Left colon (tissue), 2 donors: Measurements from ENCODE around the gene EPHA10. TPM values are rescaled to one million over a fixed set of nuclear protein-coding genes. Genes with fewer than 3 reads are reported as not detected.
"Not testable (repeated sequence)": the region's sequence is repeated elsewhere in the genome, so short reads cannot be mapped to it uniquely, and the experiment has no call there.

Experiments used
- ATAC-seq: fragments of 200-7000 bp; cut with Tn5 transposase; one replicate; pipeline ENCODE4 v1.9.1; 2020; ENCODE audit warnings: mild to moderate bottlenecking, moderate library complexity
- DNase-seq, 2 donors: peaks; one replicate each; pipeline ENCODE4 v3.0.0-alpha.2; 2020
- intact Hi-C, 2 donors: fragments of 100-400 bp; cut with DNase I in 1 of 2; cut with micrococcal nuclease in 1 of 2; formaldehyde crosslinking; loops; one replicate each; pipeline versions ENCODE4 v1.11.2 to v1.14.0; 2022; cut with DNase I, micrococcal nuclease
- total RNA-seq, 2 donors: library from RNA; stranded (reverse); fragmentation: NEBNext Ultra II Directional; extraction: Animal tissue kit (Norgen Biotek cat#: 25700); gene quantifications; one replicate each; pipeline ENCODE4 v1.2.1, GENCODE V29; 2021
- donor health status: DM: no; HTN: no; CAD: no.
- donor health status: DM: yes; HTN: yes; CAD: no.

The EPHA10 gene
- total RNA-seq, 2 donors from 2014 or later = 49.2 to 62.5 TPM

DNA sequence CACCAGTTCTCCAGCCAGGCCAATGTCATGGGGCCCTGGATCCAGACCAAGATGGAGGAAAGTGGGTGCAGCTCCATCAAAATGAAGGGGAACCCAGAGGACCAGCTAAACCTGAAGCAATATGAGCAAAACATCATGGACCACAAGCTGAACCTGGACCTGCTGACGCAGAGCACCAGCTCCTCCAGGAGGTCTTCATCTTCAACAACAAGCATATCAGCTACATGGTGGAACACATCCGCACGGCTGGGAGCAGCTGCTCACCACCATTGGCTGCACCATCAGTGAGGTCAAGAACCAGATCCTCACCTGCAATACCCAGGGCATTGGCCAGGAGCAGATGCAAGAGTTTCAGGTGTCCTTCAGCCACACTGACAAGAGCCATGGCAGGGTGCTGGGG is 13.7 kb upstream of the EPHA10 start:
- intact Hi-C loops = no loop called here
- DNase-seq (no peak), ATAC-seq (no peak)

DNA sequence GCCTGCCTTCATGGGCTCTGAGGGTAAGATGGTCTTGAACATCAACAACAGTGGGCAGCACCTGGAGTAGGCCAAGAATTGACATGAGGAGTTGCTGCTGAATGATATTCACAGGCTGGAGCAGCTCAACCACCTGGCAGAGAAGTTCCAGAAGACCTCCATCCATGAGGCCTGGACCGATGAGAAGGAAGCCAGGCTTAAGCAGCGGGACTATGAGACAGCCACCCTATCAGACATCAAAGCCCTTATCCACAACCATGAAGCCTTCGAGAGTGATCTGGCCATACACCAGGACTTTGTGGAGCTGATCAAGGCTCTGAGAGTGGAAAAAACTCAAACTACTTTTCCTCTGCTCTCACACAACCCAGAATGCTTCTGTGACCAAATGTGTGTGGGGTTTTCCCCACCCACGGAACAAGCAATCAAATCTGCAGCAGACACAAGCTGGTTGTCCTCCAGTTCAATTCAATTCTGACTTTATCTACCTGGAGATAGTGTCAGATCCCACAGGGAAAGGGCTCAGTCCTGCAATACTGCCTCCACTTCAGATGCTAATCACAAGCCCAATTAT is 12.1 kb upstream of the EPHA10 start:
- ATAC-seq (no peak), DNase-seq (no peak)
- intact Hi-C loops = no loop called here

DNA sequence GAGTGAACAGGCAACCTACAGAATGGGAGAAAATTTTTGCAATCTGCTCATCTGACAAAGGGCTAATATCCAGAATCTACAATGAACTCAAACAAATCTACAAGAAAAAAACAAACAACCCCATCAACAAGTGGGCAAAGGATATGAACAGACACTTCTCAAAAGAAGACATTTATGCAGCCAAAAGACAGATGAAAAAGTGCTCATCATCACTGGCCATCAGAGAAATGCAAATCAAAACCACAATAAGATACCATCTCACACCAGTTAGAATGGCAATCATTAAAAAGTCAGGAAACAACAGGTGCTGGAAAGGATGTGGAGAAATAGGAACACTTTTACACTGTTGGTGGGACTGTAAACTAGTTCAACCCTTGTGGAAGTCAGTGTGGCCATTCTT is 6.5 kb upstream of the EPHA10 start:
- intact Hi-C loops, DNase-seq, ATAC-seq: not testable (repeated sequence)

DNA sequence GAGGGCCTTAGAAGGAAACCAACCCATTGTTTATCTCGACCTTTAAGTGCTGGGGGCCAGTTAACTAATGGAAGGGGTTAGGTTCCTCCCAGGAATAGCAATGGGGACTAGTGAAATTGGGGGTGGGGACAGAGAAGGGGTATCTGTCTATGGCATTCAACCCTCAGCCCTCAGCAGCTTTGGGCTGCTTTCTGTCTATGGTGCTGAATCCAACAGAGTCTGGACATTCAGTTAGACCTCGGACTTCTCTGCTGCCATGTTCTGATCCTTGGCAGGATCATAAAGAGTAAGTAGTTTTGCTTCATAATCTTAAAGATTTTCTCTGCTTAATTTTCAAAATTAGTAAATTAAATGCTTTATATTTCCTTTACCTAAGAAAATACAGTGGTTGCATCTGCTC is 2.6 kb upstream of the EPHA10 start:
- intact Hi-C loops = no loop called here
- ATAC-seq = no peak
- no peak for DNase-seq

DNA sequence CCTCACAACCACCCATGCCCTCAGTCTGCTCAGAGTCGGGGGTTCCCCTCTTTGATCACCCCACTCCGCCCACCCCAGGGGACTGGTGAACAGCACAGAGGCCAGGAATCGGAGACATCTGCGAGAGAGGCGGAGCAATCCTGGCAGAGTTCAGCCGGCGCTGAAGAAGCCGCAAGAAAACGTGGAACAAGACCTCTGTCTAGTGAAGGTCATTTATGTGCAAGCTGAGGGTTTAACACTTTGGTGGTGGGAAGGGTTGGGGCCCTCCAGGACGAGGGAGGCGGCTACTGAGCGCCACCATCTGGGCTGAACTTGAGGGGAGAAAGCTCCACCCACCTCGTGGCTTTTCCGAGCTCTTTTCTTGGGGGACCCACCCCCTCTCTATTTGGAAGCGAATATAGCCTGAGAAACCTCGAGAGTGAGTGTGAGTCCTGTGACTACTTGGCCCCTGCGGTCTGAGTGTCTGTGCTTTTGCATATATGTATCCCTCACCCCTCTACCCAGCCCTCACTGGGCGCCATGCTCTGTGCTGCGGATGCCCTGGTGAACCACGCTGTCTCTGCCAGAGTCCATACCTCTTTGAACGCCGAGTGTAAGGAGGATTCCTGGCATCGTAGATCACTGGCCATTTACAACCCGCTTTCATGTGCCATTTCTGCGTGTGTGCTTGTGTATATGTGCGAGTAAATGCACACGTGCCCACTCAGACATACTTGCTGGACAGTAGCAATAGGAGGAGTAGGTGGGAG is 1.2 kb upstream of the EPHA10 start:
- intact Hi-C loops = no loop called here
- ATAC-seq = peak; percentile 45
- DNase-seq = no peak

DNA sequence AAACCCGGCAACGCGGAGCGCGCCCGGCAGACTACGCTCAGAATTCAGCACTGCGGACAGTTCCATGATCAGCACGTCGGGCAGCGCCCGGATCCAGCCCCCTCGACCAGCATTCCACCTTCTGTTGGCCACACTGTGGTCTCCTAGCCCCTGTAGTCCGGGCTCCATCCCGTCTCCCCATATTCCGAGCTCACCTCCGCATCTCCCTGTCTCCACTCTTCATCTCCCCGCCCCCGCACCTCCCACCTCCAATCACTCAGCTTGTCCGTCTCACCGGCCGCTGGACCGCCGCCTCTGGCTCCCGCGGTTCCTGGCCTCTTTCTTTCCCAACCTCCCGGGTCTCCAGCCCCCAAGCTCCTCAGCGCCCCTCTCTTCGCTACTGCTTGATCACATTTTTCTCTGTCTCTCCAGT is 500 bp downstream of the EPHA10 start:
- intact Hi-C loops = no loop called here
- DNase-seq (peak in 1 of 2 donors; percentile 53), ATAC-seq (peak; percentile 71)

DNA sequence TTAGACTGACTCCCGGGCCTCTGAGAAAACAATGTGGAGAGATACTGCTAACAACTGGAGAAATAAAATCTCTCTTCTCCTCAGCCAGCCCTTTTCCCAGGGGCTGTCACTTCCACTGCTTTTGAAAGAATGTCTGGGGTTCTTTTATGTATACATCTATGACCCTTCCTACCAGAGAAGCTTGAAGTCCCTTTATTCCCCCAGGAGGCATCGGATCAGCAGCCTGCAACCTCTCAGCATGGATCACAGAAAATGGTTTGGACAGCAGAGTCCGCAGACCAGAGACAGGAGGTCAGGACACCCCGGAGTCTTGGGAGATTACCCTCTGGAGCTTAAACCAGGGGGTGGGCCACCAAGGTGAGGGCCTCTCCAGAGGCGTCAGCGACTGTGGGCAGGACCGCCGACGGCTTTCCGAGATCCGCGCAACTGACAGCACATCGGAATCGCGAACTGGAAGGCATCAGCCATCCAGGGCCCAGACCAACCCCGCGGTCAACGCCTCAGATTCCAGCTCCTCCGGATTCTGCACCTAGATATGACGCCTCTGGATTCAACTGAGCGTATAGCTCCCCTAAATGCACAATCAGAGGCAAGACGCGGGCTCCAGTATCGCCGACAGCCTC is 1.0 kb downstream of the EPHA10 start:
- intact Hi-C loops = no loop called here
- ATAC-seq = no peak
- DNase-seq = no peak

DNA sequence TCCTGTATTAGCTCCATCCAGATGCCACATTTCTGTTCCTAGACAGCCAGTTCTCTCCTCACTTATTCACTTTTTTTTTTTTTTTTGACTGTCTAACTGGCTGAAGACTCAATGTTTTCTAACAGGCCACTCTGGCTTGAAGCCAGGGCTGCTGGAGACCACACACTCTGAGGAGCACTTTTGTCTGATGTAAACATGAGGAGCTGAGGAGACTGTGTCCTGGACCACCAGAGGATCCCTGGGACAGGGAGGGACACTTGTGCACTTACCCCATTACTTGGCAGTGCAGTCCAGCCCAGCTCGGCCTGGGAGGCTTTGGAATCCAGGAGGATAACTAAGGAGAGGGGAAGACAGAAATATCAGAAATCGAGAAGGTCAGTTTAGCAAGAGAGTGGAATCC is 2.4 kb downstream of the EPHA10 start:
- ATAC-seq = no peak
- intact Hi-C loops = no loop called here

DNA sequence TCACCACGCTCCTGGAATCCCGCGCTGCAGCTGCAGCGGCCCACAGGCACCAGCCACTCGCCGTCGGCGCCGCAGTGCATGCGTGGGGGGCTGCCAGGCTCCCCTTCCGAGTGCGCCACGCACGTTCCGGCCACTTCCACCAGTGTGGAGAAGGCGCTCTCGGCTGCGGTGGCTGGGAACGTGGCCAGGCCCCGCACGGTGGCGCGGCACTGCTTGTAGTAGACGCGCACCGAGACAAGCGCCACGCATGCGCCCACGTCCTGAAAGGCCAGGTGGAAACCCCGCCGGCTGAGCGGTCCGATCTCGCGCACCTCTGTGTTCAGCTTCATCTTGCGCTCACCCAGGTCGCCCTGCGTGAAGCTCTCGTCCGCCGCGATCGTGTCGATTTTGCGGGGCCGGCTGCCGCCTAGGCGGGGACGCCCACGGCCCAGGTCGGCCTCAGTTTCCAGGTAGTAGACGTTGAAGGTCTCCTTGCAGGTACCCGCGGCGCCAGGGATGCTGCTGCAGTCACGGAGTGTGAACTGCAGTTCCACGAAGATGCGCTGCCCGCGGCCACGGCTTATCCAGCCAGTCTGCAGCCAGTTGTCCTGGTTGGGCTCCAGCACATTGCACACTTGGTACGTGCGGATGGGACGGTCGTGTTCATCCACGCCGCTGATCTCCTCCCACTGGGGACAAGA is 3.4 kb downstream of the EPHA10 start:
- DNase-seq = no peak
- intact Hi-C loops = no loop called here
- ATAC-seq = no peak

More for the DNA sequence above, 2.4 kb downstream of the EPHA10 start:
- no peak for DNase-seq

DNA sequence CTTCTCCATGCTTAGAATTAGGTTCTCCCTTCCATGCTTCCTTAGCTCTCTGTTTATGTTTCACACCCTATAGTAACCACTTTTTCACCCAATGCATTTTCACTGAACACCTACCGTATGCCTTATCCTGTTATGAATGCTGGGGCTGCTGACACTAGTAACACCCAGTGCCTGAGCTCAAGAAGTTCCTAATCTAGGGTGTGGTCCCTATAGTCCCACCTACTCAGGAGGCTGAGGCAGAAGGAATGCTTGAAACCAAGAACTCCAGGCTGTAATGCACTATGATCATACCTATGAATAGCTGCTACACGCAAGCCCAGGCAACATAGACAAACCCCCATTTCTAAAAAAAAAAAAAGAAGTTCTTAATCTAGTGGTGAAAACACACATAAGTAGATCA is 5.5 kb downstream of the EPHA10 start:
- ATAC-seq = no peak
- intact Hi-C loops = no loop called here
- no peak for DNase-seq

DNA sequence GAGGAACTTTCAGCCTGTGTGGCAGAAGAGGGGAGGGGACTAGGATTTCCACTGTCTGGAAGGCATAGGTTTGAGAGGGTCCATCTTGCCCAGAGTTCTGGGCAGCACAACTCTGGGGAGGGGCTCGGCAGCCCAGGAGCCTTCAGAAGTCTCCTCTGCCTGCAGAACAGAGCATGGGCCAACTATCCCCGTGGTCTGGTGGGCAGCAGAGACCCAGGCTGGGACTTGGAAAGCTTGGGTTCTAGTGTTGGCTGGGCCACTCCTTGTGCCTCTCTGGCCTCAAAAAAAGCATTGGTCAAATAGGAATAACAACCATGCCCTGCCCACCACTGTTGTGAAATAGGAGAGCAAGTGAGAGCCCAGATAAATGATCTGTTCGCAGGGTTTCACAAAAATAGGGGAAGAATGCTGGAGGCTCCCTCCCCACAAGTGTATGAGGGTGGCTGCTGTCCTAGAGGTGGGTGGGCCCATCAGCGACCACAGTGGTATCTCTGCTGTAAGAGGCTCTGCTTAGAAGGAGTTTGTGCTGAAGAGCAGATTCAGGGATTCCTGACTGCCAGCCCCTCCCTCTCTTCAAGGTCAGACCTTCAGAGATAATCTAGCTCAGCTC is 8.9 kb downstream of the EPHA10 start:
- intact Hi-C loops = no loop called here
- DNase-seq = no peak
- ATAC-seq = no peak

DNA sequence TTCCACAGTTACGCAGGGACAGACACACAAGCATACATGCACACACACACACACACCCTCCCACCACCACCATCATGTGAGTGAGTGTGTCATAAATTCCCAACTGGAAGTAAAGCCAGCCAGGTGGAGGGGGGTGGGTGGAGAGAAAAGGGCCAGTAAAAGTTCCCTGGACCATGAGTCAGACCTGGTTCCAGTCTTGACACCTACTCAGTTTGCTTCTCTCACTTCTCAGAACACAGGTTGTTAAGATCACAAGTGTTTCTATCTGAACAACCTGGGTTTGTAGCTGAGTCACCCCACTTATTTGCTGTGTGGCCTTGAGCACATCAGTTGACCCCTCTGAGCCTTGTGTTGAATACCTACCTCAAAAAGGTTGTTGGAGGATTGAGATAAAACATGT is 9.6 kb downstream of the EPHA10 start:
- no peak for DNase-seq
- ATAC-seq = peak; percentile 28
- intact Hi-C loops = no loop called here

DNA sequence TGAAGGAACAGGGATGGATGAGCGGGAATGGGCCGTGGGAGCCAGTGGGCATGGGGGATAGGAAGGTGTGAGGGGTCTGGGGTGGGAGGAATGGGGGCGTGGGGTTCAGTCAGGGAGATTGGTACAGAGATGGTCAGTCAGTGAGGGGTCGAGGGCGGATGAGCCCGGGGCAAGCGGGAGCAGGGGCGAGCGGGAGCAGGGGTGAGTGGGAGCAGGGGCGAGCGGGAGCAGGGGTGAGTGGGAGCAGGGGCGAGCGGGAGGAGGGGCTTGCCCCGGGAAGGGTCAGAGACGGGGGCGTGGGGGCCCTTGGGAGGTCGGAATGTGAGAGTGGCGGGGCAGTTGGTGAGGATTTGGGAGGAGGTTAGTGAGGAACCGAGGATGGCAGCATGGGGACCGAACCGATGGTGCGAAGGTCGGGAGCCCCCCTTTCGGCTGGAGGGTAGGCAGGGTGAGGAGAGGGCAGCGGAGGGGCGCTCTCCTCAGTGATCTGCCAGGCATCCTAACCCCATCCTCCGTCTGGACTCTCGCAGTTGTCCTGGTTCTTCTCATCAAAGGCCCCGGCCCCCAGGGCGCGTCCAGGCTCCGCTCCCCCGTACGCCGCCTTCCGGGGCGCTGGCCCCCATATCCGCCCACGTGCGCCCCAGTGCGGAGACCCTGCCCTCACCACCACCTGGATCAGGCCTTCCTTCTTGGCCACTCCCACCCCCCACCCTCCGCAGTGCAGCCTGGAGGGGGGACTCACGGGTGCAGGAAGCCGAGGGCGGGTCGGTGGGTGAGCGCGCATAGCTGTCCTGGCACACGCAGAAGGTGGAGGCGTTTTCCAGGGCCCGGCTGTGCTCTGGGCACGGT is 11.2 kb downstream of the EPHA10 start:
- intact Hi-C loops = no loop called here
- no peak for DNase-seq
- ATAC-seq = no peak

DNA sequence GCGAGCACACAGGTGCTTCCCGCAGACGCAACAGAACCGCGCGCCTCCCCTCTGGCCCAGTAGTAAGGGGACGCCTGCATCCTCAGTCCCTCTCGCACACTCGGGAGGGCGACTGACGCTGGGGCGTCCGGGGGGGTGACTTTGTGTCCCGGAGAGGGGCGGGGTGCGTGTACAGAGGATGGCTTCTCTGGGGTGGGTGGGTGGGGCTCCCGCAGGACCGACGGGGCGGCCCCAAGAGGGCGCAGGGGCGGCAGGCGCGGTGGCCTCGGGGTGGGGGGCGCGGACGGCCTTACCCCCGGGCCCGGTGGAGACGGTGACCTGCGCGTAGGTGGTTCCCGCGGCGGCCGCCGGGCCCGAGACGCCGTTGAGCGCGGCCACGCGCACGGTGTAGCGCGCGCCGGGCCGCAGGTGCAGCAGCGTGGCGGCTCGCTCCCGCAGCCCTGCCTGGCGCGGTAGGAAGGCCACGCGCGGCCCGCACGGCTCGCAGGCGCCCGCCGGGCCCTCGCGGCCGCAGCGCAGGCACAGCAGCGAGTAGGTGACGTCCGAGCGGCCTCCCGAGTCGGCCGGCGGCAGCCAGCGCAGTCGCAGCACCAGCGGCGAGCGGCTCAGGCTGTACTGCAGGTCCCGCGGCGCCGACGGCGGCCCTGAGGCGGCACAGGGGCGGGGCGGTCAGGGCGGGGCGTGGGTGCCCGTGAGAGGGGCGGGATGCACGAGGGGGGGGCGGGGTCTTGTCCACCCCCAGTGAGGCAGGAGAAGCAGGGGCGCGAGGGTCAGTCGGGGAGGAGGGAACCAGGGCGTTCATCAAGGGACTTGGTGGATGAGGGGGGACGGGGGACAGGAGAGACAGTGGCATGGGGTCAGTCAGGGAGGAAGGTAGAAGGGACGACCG is 12.1 kb downstream of the EPHA10 start:
- DNase-seq = peak in 1 of 2 donors; percentile 68
- intact Hi-C loops = no loop called here
- peak; percentile 80 for ATAC-seq

DNA sequence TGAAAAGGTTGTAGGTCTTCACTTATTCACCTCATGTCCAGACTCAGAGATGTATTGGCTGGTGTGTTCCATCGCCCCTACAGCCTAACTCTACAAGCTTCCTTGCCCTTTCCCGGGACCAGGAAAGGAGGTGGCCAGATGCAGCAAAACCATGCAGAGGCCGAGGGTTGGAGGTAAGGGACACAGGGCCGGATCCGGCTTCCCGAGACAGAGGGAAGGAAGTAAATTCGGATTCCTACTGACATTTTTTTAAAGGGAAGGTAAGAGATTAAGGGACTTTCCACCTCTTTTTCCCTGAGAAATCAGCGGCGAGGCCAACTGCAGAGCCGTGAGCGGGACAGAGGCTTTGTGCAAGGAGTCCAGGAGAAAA is 12.7 kb downstream of the EPHA10 start:
- peak; percentile 40 for ATAC-seq
- intact Hi-C loops = no loop called here
- DNase-seq = no peak

DNA sequence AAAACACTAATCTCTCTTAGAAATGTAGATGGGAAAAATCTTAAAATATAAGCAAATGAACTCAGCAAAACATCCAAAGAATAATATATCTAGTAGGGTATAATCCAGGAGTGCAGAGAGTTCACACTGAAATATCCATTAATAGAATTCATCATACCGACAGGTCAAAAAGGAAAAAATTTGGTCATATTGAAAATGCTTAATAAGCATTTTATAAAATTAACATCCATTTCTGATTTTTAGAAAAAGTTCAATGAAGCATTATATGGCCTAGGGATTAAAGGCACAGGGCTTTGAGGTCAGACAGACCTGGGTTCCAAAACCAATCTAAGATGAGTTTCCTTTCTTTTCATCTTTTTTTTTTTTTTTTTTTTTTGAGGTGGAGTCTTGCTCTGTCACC is 16.4 kb downstream of the EPHA10 start:
- DNase-seq (no peak), ATAC-seq (no peak)
- intact Hi-C loops = no loop called here

DNA sequence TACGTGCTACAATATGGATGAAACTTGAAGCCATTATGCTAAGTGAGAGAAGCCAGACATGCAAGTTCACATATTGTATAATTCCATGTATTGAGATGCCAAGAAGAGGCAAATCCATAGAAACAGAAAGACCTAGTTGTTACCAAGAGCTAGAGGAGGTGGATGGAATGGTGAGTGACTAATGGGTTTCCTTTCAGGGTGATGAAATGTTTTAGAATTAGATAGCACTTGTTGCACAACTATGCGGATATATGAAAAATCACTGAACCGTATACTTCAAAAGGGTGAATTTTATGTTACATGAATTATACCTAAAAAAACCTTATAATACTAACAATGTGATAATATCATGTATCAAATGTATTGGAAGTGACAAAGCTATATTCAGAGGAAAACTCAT is 18.1 kb downstream of the EPHA10 start:
- intact Hi-C loops = no loop called here
- DNase-seq = no peak
- no peak for ATAC-seq

DNA sequence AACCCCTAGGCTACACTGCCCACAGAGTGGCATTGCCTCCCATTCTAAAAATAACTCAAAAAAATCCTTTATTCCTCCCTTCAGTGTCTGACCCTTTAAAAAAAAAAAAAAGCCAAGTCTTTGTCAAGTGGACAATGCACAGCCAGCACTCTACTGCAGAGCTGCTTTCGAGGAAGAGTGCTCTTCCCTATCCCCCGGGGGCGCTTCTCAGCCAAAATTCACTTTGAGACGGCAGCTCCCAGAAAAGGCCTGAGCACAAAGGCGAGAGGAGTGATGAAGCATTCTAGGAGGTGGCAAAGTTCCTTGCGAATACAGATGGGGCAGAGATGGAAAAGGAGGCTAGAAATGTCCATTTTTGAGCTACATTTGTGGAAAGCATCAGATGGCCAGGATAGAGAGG is 23.3 kb downstream of the EPHA10 start:
- DNase-seq = no peak
- intact Hi-C loops = no loop called here
- no peak for ATAC-seq
